PC-9 (cell line): ENCODE data around the gene AP1B1. TPM values are rescaled to one million over a fixed set of nuclear protein-coding genes. Genes with fewer than 3 reads are reported as not detected.

ENCODE experiments used
- BruUV-seq: library from RNA; stranded (reverse); fragments of 400-500 nt; replicated peaks from 2 replicates; lab custom pipeline; 2021; lab: Mats Ljungman, UMichigan
- CTCF ChIA-PET: fragments of 300-600 bp; sonication (Branson Sonifier 250); formaldehyde crosslinking; loops from one replicate; lab custom pipeline; 2022; ENCODE audit warnings: antibody characterized with exemption; lab: Charles Lee
- POLR2A ChIA-PET: fragments of 300-600 bp; sonication (Branson Sonifier 250); formaldehyde crosslinking; loops from one replicate; lab custom pipeline; 2022; ENCODE audit warnings: antibody characterized with exemption; ENCODE audit not compliant: unreplicated experiment; lab: Charles Lee
- DNase-seq, 2 experiments: peaks; one replicate each; pipeline versions ENCODE4 v3.0.0 to v3.0.0-alpha.2; 2015 to 2022; ENCODE audit warnings: mixed read lengths in 1 of 2
- H2AFZ ChIP-seq: fragments of 200-600 bp; sonication (generic); 2 replicates; pipeline ENCODE4 v1.8.1; 2017; ENCODE audit warnings: antibody characterized with exemption
- H3F3A ChIP-seq: fragments of 200-600 bp; sonication (generic); 2 replicates; pipeline ENCODE4 v1.8.1; 2017; ENCODE audit warnings: antibody characterized with exemption, mild to moderate bottlenecking, low read depth; ENCODE audit not compliant: insufficient read depth
- H3K27ac ChIP-seq: fragments of 200-600 bp; sonication (generic); 2 replicates; pipeline ENCODE4 v1.6.1; 2016; ENCODE audit warnings: mixed run types
- H3K27me3 ChIP-seq: fragments of 200-600 bp; sonication (generic); 2 replicates; pipeline ENCODE4 v1.6.1; 2016; ENCODE audit warnings: low read depth, mixed run types; ENCODE audit not compliant: insufficient read depth
- H3K36me3 ChIP-seq: fragments of 200-600 bp; sonication (generic); 2 replicates; pipeline ENCODE4 v1.6.1; 2016; ENCODE audit warnings: low read depth, mixed run types
- H3K4me1 ChIP-seq: fragments of 200-600 bp; sonication (generic); replicated peaks from 2 replicates; pipeline ENCODE4 v1.6.1; 2016; ENCODE audit warnings: mixed run types; ENCODE audit not compliant: insufficient read depth
- H3K4me2 ChIP-seq: fragments of 200-600 bp; sonication (generic); 2 replicates; pipeline ENCODE4 v1.6.1; 2017; ENCODE audit warnings: mixed run types
- H3K4me3 ChIP-seq: fragments of 200-600 bp; sonication (generic); 2 replicates; pipeline ENCODE4 v1.6.1; 2016; ENCODE audit warnings: mixed run types
- H3K79me2 ChIP-seq: fragments of 200-600 bp; sonication (generic); 2 replicates; pipeline ENCODE4 v1.6.1; 2017; ENCODE audit warnings: low read depth, mixed run types
- H3K9me2 ChIP-seq: fragments of 200-600 bp; sonication (generic); 2 replicates; pipeline ENCODE4 v1.8.1; 2017; ENCODE audit warnings: mild to moderate bottlenecking; ENCODE audit not compliant: insufficient read depth
- H3K9me3 ChIP-seq: fragments of 200-600 bp; sonication (generic); 2 replicates; pipeline ENCODE4 v1.8.1; 2016; ENCODE audit warnings: low read depth; ENCODE audit not compliant: insufficient read depth
- H4K20me1 ChIP-seq: fragments of 200-600 bp; sonication (generic); 2 replicates; pipeline ENCODE4 v1.8.1; 2017; ENCODE audit not compliant: insufficient read depth
- EZH2 ChIP-seq: fragments of 200-600 bp; sonication (generic); IDR thresholded peaks from 2 replicates; pipeline ENCODE4 v1.8.0; 2017; ENCODE audit warnings: antibody characterized with exemption, low read depth
- intact Hi-C: fragments of 100-400 bp; cut with micrococcal nuclease; formaldehyde crosslinking; loops from one replicate; pipeline ENCODE4 v1.10.0; 2022; ENCODE audit not compliant: unreplicated experiment
- total RNA-seq: library from RNA; stranded (reverse); gene quantifications from 2 replicates; pipeline ENCODE4 v1.2.3, GENCODE V29; 2021
- TF ChIP-seq, protein P1 (sequence below): fragments of 200-600 bp; sonication (generic); conservative IDR thresholded peaks from 2 replicates; pipeline ENCODE4 v1.6.1; 2017; ENCODE audit warnings: mixed run types, antibody characterized with exemption, mild to moderate bottlenecking, moderate library complexity

AP1B1 gene
- total RNA-seq, 1 experiment from 2014 or later, result 50.8 TPM

DNA sequence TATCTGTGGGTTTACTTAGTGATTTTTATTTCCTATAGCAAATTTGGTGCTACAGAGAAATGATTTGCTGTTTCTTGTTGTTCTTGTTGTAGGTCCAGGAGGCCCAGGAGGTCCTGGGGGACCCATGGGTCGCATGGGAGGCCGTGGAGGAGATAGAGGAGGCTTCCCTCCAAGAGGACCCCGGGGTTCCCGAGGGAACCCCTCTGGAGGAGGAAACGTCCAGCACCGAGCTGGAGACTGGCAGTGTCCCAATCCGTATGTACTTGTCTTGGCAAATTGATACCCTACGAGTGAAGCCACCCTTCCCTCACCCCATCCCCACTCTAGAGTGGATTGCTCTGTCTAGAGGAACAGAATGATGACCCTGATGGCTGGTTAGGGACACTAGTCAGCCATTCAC, 89.7 kb downstream of the AP1B1 start:
- H3K27ac ChIP-seq, result no peak overlapping the region
- H3K79me2 ChIP-seq, result no peaks in the 10 kb centered on the region; the same call in 1 of the 2 replicates
- TF ChIP-seq, protein P1, sequence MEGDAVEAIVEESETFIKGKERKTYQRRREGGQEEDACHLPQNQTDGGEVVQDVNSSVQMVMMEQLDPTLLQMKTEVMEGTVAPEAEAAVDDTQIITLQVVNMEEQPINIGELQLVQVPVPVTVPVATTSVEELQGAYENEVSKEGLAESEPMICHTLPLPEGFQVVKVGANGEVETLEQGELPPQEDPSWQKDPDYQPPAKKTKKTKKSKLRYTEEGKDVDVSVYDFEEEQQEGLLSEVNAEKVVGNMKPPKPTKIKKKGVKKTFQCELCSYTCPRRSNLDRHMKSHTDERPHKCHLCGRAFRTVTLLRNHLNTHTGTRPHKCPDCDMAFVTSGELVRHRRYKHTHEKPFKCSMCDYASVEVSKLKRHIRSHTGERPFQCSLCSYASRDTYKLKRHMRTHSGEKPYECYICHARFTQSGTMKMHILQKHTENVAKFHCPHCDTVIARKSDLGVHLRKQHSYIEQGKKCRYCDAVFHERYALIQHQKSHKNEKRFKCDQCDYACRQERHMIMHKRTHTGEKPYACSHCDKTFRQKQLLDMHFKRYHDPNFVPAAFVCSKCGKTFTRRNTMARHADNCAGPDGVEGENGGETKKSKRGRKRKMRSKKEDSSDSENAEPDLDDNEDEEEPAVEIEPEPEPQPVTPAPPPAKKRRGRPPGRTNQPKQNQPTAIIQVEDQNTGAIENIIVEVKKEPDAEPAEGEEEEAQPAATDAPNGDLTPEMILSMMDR, result no peak
- no peak for TF ChIP-seq EZH2
- H4K20me1 ChIP-seq, result peaks cover 72% of the 10 kb centered on the region
- no peak overlapping the region for H2AFZ ChIP-seq
- CTCF ChIA-PET, result no interaction called here
- no peaks in the 10 kb centered on the region for H3K9me3 ChIP-seq
- intact Hi-C loops, result no loop called here
- H3K27me3 ChIP-seq, result no peaks in the 10 kb centered on the region
- no peak for DNase-seq
- peaks cover 88% of the 10 kb centered on the region for H3F3A ChIP-seq
- H3K4me3 ChIP-seq, result no peak overlapping the region
- POLR2A ChIA-PET, result interaction anchor here (0.7 kb wide), 1 partner anchor 10 kb away, joined by 3 read pairs; no protein-coding TSS in a partner anchor
- H3K4me1 ChIP-seq, result no peaks in the 10 kb centered on the region
- BruUV-seq, result no TSS peak
- H3K36me3 ChIP-seq, result peaks cover 42% of the 10 kb centered on the region
- H3K4me2 ChIP-seq, result no peak overlapping the region
- no peaks in the 10 kb centered on the region for H3K9me2 ChIP-seq

DNA sequence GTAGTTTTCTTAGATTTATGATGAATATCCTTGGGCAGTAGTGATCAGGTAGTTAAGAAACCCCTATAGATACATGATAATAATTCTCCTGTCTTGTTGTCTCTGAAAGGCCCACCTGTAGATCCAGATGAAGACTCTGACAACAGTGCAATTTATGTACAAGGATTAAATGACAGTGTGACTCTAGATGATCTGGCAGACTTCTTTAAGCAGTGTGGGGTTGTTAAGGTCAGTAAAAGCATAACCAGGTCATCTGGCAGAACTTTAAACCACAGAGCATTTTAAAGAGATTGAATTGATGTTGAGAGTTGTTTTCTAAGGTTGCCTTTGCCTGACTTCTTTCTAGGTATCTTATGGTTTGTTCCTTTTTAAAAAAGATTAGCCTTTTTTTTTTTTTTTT, 96.0 kb downstream of the AP1B1 start:
- Histone ChIP-seq H4K20me1 (peaks cover 83% of the 10 kb centered on the region), H3K9me3 (no peaks in the 10 kb centered on the region), H3K4me1 (no peaks in the 10 kb centered on the region), H3K79me2 (peaks cover 17% of the 10 kb centered on the region), H3K27ac (no peak overlapping the region), H3K4me3 (no peak overlapping the region), H3K4me2 (no peak overlapping the region), H3K36me3 (peaks cover 81% of the 10 kb centered on the region), H3K27me3 (no peaks in the 10 kb centered on the region), H3F3A (peaks cover 84% of the 10 kb centered on the region), H3K9me2 (no peaks in the 10 kb centered on the region), H2AFZ (no peak overlapping the region)
- TF ChIP-seq, protein P1, result no peak
- no peak for TF ChIP-seq EZH2
- POLR2A ChIA-PET, result no interaction called here
- intact Hi-C loops, result no loop called here
- CTCF ChIA-PET, result no interaction called here
- no TSS peak for BruUV-seq
- DNase-seq, result no peak

DNA sequence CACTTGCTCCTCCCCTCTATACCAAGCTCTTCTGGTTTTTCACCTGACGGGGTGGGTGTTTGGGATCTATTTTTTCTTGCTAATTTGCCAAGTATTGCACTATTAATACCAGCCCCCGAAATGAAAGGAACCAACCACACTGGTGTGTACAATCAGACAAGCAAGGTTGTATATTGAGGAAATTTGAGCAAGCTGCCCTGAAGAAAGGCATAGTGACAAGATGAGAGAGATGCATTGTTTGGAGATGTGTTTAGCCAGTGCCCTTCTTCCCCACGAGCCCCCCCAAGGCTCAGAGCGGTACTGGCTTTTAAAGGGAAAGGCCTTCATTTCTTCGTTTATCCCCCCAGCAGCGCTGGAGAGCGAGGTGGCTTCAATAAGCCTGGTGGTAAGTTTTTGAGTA, 97.2 kb downstream of the AP1B1 start:
- Histone ChIP-seq H4K20me1 (peaks cover 84% of the 10 kb centered on the region), H3K9me2 (no peaks in the 10 kb centered on the region), H3K4me2 (no peak overlapping the region), H3K36me3 (peaks cover 84% of the 10 kb centered on the region), H3K27ac (no peak overlapping the region), H3K27me3 (no peaks in the 10 kb centered on the region), H3K4me3 (no peak overlapping the region), H3K79me2 (peaks cover 23% of the 10 kb centered on the region), H3K9me3 (no peaks in the 10 kb centered on the region), H3K4me1 (no peaks in the 10 kb centered on the region), H2AFZ (no peak overlapping the region), H3F3A (peaks cover 79% of the 10 kb centered on the region)
- TF ChIP-seq, protein P1, result no peak
- no peak for TF ChIP-seq EZH2
- POLR2A ChIA-PET, result no interaction called here
- BruUV-seq, result no TSS peak
- CTCF ChIA-PET, result no interaction called here
- intact Hi-C loops, result no loop called here
- DNase-seq, result no peak
